Right atrium auricular region (tissue), 2 donors: ENCODE measurements around the gene DST. TPM values are rescaled to one million over a fixed set of nuclear protein-coding genes. Genes with fewer than 3 reads are reported as not detected.
A peak's percentile ranks its signal among the peaks of the same experiment; 100 is the strongest.

Experiments used
- DNase-seq: peaks from one replicate; pipeline ENCODE4 v3.0.0-alpha.2; 2019; ENCODE audit warnings: low spot score
- H3K27ac ChIP-seq, 2 donors: fragments of 200-600 bp; sonication (generic); 1 replicate in 1 of 2; 2 replicates in 1 of 2; pipeline ENCODE4 v1.5.1; 2016 to 2019
- H3K27me3 ChIP-seq, 2 donors: fragments of 200-600 bp; sonication (generic); one replicate each; pipeline versions ENCODE4 v1.5.1 to v1.6.0; 2017 to 2019
- H3K36me3 ChIP-seq: fragments of 200-600 bp; sonication (generic); one replicate; pipeline ENCODE4 v1.5.1; 2016
- H3K4me1 ChIP-seq, 2 donors: fragments of 200-600 bp; sonication (generic); one replicate each; pipeline versions ENCODE4 v1.5.1 to v1.6.0; 2017 to 2019
- H3K4me3 ChIP-seq, 2 donors: fragments of 200-600 bp; sonication (generic); 1 replicate in 1 of 2; 2 replicates in 1 of 2; pipeline ENCODE4 v1.5.1; 2017 to 2019; ENCODE audit warnings: mild to moderate bottlenecking in 1 of 2, moderate library complexity in 1 of 2
- H3K9me3 ChIP-seq, 2 donors: fragments of 200-600 bp; sonication (generic); one replicate each; pipeline ENCODE4 v1.5.1; 2019
- total RNA-seq, 2 donors: library from RNA; depleted of rRNA; stranded (reverse); fragments of >200 nt; gene quantifications; one replicate each; pipeline ENCODE4 v1.1.0, GENCODE V29; 2016
- TF ChIP-seq, protein P1 (sequence below), 2 donors: fragments of 200-600 bp; sonication (generic); IDR thresholded peaks; one replicate each; pipeline ENCODE4 v1.5.1; 2019; ENCODE audit warnings: antibody characterized with exemption in 2 of 2

Gene DST
- total RNA-seq, 2 donors from 2014 or later: 257 to 285 TPM

DNA sequence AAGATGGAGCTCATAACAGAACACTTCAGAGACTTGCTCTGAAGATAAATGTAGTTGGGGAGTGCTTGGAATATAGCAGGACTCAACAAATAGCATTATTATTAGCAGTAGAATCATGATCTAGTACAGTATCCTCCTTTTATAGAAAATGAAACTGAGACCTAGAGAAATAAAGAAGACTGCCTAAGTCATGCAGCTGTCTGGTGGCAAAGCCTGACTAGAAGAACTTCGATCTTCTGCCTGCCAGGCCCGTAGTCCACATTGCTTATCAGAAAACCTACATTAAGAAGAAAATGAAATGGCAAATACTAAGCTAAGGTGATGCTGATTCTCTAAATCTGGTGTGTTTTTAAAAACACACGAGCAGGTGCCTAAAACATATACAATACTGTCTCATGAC lies 46.4 kb upstream of the DST start:
- H3K27ac ChIP-seq: peak overlapping the region; percentile 81 to 93
- TF ChIP-seq, protein P1, sequence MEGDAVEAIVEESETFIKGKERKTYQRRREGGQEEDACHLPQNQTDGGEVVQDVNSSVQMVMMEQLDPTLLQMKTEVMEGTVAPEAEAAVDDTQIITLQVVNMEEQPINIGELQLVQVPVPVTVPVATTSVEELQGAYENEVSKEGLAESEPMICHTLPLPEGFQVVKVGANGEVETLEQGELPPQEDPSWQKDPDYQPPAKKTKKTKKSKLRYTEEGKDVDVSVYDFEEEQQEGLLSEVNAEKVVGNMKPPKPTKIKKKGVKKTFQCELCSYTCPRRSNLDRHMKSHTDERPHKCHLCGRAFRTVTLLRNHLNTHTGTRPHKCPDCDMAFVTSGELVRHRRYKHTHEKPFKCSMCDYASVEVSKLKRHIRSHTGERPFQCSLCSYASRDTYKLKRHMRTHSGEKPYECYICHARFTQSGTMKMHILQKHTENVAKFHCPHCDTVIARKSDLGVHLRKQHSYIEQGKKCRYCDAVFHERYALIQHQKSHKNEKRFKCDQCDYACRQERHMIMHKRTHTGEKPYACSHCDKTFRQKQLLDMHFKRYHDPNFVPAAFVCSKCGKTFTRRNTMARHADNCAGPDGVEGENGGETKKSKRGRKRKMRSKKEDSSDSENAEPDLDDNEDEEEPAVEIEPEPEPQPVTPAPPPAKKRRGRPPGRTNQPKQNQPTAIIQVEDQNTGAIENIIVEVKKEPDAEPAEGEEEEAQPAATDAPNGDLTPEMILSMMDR (IDR thresholded peaks at IDR 0.05): no peak
- H3K9me3 ChIP-seq: no peaks in the 10 kb centered on the region
- H3K4me1 ChIP-seq: peaks cover 0 to 72% of the 10 kb centered on the region in 2 donors
- H3K27me3 ChIP-seq: no peaks in the 10 kb centered on the region
- H3K36me3 ChIP-seq: no peaks in the 10 kb centered on the region
- peak overlapping the region in 1 of 2 donors; percentile 37 for H3K4me3 ChIP-seq
- no peak for DNase-seq

DNA sequence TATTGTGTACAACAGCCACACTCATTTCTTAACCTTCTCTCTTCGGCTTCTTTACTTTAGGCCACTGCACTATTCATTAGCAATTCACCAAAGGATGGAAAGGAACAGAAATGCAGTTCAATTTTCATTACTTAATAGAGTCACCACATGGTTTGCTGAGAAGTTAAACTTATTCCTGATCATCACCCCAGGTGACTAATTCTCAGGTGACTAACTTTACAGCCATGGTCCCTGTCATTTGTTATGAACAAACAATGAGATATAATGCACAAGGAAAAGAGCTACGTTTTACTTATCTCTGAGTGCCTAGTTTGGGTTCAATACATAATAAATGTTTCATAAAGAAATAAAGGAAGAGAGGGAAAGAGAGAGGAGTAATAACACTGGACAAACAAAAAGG lies 45.8 kb upstream of the DST start:
- peaks cover 0 to 70% of the 10 kb centered on the region in 2 donors for H3K4me1 ChIP-seq
- H3K36me3 ChIP-seq: no peaks in the 10 kb centered on the region
- no peak for DNase-seq
- no peaks in the 10 kb centered on the region for H3K27me3 ChIP-seq
- H3K4me3 ChIP-seq: no peak overlapping the region
- peak overlapping the region; percentile 81 to 93 for H3K27ac ChIP-seq
- no peaks in the 10 kb centered on the region for H3K9me3 ChIP-seq
- TF ChIP-seq, protein P1 (IDR thresholded peaks at IDR 0.05): no peak

DNA sequence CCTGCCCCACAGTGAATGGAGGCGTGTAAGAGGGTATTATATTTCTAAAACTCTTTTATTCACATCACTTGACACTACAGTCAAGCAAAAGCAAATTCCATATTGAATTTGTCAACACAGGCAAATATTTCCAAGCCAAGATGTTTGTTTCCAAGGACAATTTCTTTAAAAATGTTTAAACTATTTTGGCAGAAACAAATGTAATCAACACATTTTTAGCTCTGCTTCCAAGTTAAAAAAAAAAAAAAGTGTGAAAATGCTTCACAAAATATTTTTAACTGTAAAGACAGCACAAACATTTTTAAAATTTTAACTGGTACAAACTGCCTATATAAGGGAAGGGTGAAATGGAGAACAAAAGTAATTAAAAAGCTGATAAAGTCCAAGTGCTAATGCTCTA lies 44.9 kb upstream of the DST start:
- H3K4me3 ChIP-seq: no peak overlapping the region
- H3K27me3 ChIP-seq: no peaks in the 10 kb centered on the region
- H3K36me3 ChIP-seq: no peaks in the 10 kb centered on the region
- TF ChIP-seq, protein P1 (IDR thresholded peaks at IDR 0.05): no peak
- H3K9me3 ChIP-seq: no peaks in the 10 kb centered on the region
- peaks cover 0 to 72% of the 10 kb centered on the region in 2 donors for H3K4me1 ChIP-seq
- DNase-seq: no peak
- H3K27ac ChIP-seq: peak overlapping the region; percentile 18 to 93

DNA sequence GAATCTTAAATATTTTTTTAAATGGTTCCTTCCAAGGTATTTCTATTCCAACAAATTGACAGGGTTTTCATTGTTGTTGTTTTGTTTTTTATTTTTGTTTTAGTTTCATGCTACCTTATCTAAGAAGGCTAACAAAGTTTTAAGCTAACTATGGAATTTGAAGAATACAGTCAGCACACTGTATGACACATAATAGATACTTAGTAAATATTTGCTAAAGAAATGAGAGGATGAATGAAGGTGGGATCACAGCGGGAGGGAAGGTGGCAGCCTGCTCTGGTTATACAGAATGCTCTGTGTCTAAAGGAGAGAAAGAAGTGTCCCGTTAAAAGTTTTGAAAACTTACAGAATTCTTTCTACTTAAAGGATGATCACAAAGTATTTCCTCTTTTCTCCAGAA lies 43.7 kb upstream of the DST start:
- H3K36me3 ChIP-seq: no peaks in the 10 kb centered on the region
- H3K4me1 ChIP-seq: peaks cover 0 to 69% of the 10 kb centered on the region in 2 donors
- H3K27ac ChIP-seq: peak overlapping the region in 1 of 2 donors; percentile 93
- no peaks in the 10 kb centered on the region for H3K27me3 ChIP-seq
- TF ChIP-seq, protein P1 (IDR thresholded peaks at IDR 0.05): no peak
- no peaks in the 10 kb centered on the region for H3K9me3 ChIP-seq
- H3K4me3 ChIP-seq: no peak overlapping the region
- no peak for DNase-seq

DNA sequence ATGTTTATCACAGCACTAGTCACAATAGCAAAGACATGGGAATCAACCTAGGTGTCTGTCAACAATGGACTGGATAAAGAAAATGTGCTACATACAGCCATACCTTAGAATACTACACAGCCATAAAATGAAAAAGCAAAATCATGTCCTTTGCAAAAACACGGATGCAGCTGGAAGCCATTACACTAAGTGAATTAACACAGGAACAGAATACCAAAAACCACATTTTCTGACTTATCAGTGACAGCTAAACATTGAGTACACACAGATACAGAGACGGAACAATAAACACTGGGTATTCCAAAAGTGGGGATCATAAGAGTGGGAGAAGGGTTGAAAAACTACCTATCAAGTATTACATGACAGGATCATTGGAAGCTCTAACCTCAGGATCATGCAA lies 43.3 kb upstream of the DST start:
- H3K36me3 ChIP-seq: no peaks in the 10 kb centered on the region
- no peak overlapping the region for H3K4me3 ChIP-seq
- TF ChIP-seq, protein P1 (IDR thresholded peaks at IDR 0.05): no peak
- peaks cover 0 to 66% of the 10 kb centered on the region in 2 donors for H3K4me1 ChIP-seq
- H3K27me3 ChIP-seq: no peaks in the 10 kb centered on the region
- no peak for DNase-seq
- H3K27ac ChIP-seq: peak overlapping the region; percentile 79 to 93
- H3K9me3 ChIP-seq: no peaks in the 10 kb centered on the region

DNA sequence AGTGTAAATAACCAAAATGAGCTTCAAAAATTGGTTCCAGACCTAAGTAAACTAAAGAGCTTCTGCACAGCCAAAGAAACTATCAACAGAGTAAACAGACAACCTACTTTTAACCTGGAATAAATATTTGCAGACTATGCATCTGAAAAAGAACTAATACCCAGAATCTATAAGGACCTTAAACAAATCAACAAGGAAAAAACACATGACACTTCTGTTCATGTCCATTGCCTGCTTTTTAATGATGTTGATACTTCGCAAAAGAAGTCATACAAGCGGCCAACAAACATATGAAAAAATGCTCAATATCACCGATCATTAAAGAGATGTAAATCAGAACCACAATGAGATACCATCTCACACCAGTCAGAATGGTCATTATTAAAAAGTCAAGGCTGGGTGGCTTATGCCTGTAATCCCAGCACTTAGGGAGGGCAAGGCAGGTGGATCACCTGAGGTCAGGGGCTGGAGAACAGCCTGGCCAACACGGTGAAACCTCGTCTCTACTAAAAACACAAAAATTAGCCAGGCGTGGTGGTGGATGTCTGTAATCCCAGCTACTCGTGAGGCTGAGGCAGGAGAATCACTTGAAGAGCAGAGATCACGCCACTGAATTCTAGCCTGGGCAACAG lies 42.5 kb upstream of the DST start:
- Histone ChIP-seq H3K27me3 (no peaks in the 10 kb centered on the region), H3K27ac (peak overlapping the region; percentile 79 to 89), H3K9me3 (no peaks in the 10 kb centered on the region), H3K36me3 (no peaks in the 10 kb centered on the region), H3K4me3 (no peak overlapping the region), H3K4me1 (peaks cover 0 to 59% of the 10 kb centered on the region in 2 donors)
- no peak for DNase-seq
- TF ChIP-seq, protein P1 (IDR thresholded peaks at IDR 0.05): no peak
